NCI-H1092 treated with DMSO at 0.1 percent for 48 hours (cell line): ENCODE results near the gene SYNGR4.

ENCODE experiments used
- DNase-seq: peaks from one replicate; lab custom pipeline; 2025; lab: John Stamatoyannopoulos, UW

Gene SYNGR4

DNA sequence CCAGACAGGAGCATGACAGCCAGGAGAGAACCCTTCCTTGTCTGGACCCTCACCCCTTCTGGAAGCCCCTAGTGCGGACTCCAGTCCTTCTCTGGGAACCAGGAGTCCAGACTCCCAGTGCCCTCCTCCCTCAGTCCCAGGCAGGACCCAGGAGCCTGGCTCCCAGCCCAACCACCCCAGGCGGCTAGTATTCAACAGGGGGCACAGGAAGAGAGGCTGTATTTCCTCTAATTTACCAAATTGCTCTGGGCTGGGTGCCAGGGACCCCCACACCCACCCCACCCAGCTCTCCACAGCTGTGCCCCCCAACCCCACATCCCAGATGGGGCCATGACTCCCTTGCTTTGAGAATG lies 32.6 kb downstream of the SYNGR4 start:
- DNase-seq = no peak

DNA sequence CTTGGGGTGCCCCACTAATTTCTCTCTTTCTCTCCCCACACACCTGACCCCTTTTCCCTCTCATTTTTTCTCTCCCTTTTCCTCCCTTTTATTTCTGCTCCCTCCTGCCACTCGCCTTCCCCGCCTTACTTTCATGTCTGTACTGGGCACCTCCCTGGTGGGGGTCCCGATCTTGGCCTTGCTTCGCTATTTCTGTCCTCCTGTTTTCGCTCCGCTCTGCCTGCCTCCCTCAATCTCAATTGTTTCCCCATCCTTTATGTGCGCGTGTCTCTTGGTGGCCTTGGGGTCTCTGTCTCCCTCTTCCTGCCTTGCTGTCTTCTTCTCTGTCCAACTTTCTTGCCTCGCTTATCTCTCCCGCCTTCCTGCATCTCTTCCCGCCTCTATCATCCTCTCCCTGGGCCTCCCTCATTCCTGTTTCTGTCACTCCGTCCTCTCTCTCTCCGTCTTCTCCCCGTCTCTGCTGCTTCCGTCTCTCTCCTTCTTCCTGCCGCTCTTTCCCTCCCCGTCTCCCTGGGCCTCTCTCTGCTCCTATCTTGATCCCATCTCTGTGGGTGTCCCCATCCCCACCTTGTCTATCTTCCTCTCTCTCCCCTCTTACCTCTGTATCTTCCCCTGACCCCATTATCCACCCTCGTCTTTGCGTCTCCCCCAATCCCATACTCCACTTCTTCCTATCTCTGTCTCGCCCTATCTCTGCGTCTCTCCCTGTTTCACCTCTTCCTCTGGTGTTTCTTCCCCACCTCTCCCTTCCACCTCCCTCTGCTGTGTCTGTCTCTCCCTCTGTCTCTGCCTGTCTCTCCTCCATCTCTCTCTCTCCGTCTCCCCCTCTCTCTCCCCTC lies 33.3 kb downstream of the SYNGR4 start:
- no peak for DNase-seq

DNA sequence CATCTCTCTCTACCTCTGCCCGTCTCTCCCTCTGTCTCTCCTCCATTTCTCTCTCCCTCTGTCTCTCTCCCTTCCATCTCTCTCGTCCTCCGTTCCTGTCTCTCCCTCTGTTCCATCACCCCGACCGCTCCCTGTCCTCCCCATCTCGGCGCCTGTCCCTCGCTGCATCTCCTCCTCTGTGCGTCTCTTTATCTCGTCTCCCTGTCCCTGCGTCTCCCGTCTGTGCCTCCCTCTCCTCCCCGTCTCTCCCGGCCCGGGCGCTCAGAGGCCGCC lies 33.9 kb downstream of the SYNGR4 start:
- DNase-seq = no peak

DNA sequence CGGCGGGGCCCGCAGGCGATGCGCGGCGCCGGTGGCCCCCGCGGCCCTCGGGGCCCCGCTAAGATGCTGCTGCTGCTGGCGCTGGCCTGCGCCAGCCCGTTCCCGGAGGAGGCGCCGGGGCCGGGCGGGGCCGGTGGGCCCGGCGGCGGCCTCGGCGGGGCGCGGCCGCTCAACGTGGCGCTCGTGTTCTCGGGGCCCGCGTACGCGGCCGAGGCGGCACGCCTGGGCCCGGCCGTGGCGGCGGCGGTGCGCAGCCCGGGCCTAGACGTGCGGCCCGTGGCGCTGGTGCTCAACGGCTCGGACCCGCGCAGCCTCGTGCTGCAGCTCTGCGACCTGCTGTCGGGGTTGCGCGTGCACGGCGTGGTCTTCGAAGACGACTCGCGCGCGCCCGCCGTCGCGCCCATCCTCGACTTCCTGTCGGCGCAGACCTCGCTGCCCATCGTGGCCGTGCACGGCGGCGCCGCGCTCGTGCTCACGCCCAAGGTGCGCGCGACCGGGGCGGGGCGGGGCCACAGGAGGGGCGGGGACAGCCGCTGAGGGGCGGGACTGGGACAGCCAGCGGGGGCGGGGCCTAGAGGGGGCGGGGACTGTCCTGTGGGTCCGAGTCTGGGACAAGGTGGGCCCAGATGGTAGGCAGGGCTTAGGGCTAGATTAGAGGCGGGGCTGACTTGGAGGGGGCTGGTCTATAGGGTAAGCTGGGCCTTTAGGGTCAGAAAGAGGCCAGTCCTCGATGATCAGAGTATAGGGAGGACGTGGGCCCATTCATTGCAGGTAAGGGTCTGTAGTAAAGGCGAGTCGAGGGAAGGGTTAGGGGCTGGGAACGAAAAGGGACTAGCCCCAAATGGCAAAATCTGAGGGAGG lies 34.4 kb downstream of the SYNGR4 start:
- peak; percentile 46 for DNase-seq

DNA sequence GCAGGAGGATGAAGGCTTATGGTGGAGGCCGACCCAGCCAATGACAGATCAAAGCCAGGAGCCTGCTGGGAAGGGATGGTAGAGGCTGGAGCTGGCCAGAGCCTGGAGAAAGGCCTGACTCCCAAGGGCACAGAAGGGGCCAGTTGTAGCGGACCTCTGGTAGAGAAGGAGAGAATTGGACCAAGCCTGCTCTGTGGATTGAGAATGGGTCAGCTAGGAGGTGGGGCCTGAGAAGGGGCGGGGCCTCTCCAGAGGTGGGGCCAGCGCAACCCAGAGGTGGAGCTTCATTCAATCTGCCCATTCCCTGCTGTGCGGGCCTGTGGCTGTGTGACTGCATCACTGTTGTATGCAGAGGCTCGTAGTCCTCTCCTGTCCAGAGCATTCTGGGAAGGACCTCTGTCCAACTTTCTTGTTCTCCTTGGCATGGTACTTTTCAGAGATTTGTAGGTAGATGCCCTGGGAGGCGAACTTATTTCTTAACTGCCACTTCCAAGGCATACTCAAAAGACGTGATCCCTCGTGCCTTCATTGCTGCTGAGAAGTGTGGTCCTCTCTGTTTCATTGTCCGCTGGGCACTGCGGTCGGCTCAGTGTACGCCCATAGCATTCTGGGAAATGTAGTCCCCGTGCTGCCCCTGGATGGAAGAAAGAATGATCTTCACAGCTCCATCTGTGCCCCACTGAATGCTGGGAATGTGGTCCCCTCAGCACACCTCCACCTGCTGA lies 36.0 kb downstream of the SYNGR4 start:
- peak; percentile 27 for DNase-seq

DNA sequence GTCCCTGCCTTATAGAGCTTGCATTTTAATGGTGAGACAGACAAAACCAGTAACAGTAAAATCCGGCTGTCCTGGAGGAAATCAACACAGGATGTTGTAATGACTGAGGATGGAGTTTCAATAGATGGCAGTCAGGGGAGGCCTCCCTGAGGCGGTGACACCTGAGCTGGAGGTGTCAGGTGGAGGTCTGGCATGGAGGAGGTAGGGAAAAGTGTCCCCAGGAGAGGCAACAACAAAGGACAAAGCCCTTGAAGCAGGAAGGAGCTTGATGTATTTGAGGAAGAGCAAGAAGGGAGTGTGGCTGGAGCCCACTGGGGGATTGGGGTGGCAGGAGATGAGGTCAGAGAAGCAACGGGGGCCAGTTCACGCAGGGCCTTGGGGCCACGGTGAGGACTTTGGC lies 37.1 kb downstream of the SYNGR4 start:
- DNase-seq = no peak

DNA sequence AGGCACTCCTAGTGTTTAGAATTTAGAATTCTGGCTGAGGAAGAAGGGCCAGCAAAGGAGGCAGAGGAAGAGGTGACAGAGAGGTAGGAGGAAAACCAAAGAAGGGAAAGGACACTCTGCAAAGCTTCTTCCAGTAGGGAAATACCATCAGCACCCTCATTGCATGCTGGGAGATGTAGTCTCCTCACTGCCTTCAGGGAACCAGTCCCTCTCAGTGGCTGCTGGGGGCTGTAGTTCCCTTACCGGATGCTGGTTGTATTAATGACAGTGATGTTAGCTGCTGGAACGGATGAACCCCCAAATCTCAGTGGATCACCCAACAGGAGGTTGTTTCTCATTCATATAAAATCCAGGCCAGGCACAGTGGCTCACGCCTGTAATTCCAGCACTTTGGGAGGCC lies 39.4 kb downstream of the SYNGR4 start:
- DNase-seq = no peak

DNA sequence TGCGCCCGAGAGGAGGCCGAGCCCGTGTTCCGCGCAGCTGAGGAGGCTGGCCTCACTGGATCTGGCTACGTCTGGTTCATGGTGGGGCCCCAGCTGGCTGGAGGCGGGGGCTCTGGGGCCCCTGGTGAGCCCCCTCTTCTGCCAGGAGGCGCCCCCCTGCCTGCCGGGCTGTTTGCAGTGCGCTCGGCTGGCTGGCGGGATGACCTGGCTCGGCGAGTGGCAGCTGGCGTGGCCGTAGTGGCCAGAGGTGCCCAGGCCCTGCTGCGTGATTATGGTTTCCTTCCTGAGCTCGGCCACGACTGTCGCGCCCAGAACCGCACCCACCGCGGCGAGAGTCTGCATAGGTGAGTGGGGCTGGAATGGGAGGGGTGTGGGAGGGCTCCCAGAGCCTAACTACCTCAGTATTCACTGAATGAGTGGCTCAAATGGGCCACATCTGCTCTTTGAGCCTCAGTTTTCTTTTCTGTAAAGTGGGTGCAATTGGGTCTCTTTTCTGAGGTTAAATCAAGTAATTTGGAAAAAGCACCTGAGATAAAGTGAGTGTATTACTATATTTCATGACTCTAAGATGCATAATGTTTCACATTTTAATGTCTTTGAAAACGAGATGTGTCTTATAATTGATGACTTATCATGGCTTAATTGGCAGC lies 41.0 kb downstream of the SYNGR4 start:
- DNase-seq = no peak

DNA sequence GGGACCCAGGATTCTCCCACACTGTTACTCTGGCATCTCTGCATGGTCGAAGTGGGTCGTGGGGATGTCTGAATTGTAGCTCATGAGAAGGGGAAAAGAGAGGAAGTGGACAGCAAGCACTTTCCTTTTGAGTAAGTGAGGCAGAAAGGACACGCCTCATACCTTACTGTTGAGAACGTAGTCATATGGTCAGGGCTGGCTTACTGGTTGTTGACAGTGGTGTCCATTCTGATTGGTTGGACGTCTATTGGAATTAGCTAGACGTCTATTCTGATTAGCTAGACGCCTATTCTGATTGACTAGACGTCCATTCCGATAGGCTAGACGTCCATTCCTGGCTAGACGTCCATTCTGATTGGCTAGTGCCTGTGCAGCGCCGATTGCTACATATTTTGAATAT lies 41.7 kb downstream of the SYNGR4 start:
- DNase-seq = no peak

DNA sequence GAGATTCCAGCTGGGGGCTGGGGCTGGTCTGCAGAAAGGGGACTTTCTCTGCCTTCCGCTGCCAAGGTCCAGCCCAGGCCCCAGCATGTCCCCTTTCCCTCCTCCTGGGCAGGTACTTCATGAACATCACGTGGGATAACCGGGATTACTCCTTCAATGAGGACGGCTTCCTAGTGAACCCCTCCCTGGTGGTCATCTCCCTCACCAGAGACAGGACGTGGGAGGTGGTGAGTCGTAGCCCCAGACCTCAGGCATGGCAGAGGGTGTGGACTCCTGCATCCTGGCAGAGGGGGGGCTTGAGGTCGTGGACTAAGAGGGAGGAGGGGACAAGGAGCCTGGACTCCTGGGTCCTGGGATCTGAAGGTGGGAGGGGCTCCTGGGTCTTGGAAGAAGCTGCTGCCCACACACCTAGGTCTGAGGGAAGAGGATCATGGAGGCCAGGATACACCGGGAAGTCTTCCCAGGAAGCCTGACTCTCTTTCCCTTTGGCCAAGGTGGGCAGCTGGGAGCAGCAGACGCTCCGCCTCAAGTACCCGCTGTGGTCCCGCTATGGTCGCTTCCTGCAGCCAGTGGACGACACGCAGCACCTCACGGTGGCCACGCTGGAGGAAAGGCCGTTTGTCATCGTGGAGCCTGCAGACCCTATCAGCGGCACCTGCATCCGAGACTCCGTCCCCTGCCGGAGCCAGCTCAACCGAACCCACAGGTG lies 49.9 kb downstream of the SYNGR4 start:
- no peak for DNase-seq

DNA sequence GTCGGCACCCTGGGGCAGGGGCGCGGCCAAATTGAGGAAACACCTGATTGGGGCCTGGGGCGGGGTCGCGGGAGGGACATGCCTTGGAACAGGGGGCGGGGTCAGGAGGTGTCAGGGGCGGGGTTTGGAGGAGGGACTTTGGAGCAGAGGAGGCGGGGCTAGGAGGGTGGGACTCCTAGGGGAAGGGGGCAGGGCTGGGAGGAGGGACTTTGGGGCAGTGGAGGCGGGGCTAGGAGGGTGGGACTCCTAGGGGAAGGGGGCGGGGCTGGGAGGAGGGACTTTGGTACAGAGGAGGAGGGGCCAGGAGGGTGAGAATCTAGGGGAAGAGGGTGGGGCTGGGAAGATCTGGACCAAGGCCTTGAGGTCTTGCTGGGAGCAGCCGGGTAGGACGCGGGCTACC lies 51.2 kb downstream of the SYNGR4 start:
- no peak for DNase-seq

DNA sequence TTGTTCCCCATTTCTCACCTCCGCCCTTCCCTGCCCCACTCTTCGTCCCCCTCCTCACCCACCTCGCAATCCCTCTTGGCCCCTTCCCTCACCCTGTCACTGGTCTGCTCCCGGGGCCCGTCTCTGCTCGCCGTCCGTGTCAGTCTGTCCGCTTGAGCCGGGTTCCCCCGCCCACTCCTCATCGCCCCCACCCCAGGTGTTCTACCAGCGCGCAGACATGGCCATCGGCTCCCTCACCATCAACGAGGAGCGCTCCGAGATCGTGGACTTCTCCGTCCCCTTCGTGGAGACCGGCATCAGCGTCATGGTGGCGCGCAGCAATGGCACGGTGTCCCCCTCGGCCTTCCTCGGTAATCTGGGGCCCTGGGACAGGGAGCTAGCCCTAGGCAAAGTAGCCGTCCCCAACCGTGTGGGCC lies 51.6 kb downstream of the SYNGR4 start:
- no peak for DNase-seq

DNA sequence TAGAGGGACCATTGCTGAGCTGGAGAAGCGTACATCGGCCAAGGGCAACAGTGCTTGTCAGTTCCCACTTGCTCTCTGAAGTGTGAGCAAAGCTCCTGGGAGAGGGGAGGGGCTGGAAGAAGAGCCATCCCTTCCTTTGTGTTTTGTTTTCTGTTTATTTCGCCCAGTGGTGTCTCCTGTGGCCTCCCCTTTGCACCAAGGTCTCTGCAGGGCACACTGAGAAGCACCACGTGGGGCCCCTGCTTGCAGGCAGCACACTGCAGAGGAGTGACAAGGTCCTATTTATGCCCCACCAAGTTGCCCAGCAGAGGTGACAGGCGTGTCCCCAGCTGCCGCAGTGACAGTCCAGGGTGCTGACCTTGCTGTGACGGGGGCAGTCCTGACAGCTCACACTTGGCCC lies 53.3 kb downstream of the SYNGR4 start:
- no peak for DNase-seq

DNA sequence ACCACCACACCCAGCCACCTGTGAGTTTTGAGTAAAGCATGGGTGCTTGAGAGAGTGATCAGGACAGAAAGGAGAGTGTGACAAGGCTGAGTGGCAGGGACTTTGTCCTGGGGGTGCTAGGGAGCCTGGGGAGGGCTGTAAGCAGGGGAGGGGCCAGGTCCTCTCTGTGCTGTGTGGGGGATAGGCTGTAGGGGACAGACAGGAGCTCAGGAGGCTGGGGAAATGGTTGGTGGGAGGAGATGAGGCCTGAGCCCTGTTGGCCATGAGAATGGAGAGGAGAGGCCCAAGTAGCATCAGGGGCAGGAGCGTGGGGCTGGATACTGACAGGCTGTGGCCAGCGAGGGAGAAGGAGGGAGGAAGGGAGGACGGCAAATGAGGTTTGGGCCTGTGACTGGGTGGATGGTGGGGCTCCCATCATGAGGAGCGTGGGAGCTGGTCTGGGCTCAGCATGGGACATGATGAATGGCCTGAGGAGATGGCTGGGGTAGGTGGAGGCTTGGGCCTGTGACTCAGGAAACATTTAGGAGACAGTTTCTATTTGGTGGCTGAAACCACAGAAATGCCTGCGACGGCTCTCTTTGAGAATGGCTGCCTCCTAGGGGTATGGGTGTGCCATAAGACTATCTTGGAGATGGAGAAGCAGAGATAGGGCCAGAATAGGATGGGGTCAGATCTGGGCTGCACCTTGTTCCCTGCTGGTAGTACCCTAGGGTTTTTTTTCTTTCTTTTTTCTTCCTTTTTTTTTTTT lies 54.3 kb downstream of the SYNGR4 start:
- no peak for DNase-seq

DNA sequence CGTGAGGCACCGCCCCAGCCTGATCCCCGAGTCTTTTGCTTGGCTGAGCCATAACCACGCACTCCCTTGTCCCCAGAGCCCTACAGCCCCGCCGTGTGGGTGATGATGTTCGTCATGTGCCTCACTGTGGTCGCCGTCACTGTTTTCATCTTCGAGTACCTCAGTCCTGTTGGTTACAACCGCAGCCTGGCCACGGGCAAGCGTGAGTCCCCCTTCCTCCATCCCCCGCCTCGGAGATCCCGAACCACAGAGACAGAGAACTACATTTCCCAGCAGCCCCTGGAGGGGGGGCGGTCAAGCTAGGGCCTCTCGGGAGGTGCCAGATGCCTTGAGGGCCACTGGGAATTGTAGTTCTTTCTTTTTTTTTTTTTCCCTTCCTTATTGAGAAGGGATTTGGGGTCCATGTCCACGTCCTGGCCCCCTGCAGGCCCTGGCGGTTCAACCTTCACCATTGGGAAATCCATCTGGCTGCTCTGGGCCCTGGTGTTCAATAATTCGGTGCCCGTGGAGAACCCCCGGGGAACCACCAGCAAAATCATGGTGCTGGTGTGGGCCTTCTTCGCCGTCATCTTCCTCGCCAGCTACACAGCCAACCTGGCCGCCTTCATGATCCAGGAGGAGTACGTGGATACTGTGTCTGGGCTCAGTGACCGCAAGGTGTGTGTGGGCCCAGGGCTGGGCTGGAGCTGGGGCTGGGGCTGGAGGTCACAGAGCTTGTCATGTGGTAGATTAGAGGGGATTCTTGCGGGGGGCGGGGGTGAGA lies 55.2 kb downstream of the SYNGR4 start:
- DNase-seq = no peak

DNA sequence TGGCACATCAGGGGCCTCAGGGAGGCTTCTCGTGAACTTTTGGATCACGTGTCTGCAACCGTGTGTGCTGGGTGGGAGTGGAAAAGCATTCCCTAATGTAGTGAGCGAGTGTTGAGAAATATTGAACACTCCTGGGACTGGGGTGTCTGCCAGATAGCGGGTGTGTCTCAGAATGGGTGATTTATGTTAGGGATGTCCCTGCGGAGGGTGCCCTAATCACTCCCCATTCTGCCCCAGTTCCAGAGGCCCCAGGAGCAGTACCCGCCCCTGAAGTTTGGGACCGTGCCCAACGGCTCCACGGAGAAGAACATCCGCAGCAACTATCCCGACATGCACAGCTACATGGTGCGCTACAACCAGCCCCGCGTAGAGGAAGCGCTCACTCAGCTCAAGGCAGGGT lies 57.4 kb downstream of the SYNGR4 start:
- DNase-seq = no peak

DNA sequence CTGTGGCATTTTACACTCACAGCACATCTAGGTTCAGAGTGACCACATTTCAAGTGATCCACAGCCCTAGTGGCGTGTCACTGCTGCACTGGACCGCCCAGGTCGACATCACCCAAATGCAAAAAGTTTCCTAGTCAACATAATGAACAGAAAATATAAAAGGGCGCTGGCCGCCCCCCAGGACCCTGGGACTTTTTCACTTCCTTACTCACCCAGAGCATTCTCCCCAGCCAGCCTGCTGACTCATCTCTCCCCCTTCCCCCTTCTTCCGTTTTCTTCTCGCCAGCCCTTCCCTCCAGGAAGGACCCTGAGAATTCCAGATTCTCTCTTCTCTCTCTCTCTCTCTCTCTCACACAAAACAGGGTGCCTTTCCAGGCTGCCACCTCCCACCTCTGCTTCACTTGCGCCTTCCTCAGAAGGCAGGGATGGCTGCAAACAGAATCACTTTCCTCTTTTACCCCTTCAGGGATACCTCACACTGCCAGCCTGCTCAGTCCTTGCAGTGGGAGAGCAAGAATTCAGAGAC lies 60.6 kb downstream of the SYNGR4 start:
- DNase-seq = no peak
